Measurements from ENCODE around the gene KCNAB1. TPM values are rescaled to one million over a fixed set of nuclear protein-coding genes. Genes with fewer than 3 reads are reported as not detected.
A peak's percentile ranks its signal among the peaks of the same experiment; 100 is the strongest.

The KCNAB1 gene
- total and polyA plus RNA-seq, 4 donors = 0.16 to 2.4 (median 0.72) TPM

GRCh38 chr3:156298014-156298413, 177.6 kb downstream of the KCNAB1 start:
- Histone ChIP-seq H3K27ac (ENCODE audit: low read depth in 1 of 2, low read length in 1 of 2) (no peak overlapping the region), H3K4me1 (ENCODE audit: control insufficient read depth in 5 of 5, insufficient read depth in 5 of 5, low read length in 5 of 5) (peaks cover 0 to 3% (median 0%) of the 10 kb centered on the region in 5 donors), H3K36me3 (ENCODE audit: control insufficient read depth in 4 of 4, insufficient read depth in 4 of 4, low read length in 4 of 4) (no peaks in the 10 kb centered on the region), H3K27me3 (ENCODE audit: control insufficient read depth in 3 of 3, insufficient read depth in 3 of 3, low read length in 2 of 3) (peaks cover 0 to 8% (median 5%) of the 10 kb centered on the region in 3 donors), H3K4me3 (no peak overlapping the region), H3K9ac (ENCODE audit: insufficient read depth in 1 of 2, low read length in 2 of 2) (no peak overlapping the region), H3K9me3 (ENCODE audit: control insufficient read depth in 4 of 4, insufficient read depth in 3 of 4, low read length in 3 of 4) (peaks cover 0 to 4% (median 0%) of the 10 kb centered on the region in 4 donors)
- ATAC-seq (ENCODE audit: insufficient read depth, low FRiP score) = no peak
- 86 to 96% methylated on average over 6 of the region's 6 CpGs for WGBS, 2 donors
- TF ChIP-seq CTCF (IDR thresholded peaks at IDR 0.05; ENCODE audit: control extremely low read depth, extremely low read depth) = no peak
- DNase-seq = no peak

- H3K4me3 ChIP-seq = peak overlapping the region; percentile 9
- 53 to 73% methylated on average over 2 of the region's 2 CpGs for WGBS, 2 donors
These were observed 178.6 kb downstream of the KCNAB1 start for GRCh38 chr3:156298938-156299337.

GRCh38 chr3:156299569-156299968, 179.2 kb downstream of the KCNAB1 start:
- no peak for TF ChIP-seq CTCF (IDR thresholded peaks at IDR 0.05; ENCODE audit: control extremely low read depth, extremely low read depth)
- ATAC-seq (ENCODE audit: insufficient read depth, low FRiP score) = no peak
- Histone ChIP-seq H3K27ac (ENCODE audit: low read depth in 1 of 2, low read length in 1 of 2) (no peak overlapping the region), H3K9ac (ENCODE audit: insufficient read depth in 1 of 2, low read length in 2 of 2) (no peak overlapping the region), H3K27me3 (ENCODE audit: control insufficient read depth in 3 of 3, insufficient read depth in 3 of 3, low read length in 2 of 3) (no peaks in the 10 kb centered on the region), H3K4me3 (no peak overlapping the region), H3K36me3 (ENCODE audit: control insufficient read depth in 4 of 4, insufficient read depth in 4 of 4, low read length in 4 of 4) (no peaks in the 10 kb centered on the region), H3K9me3 (ENCODE audit: control insufficient read depth in 4 of 4, insufficient read depth in 3 of 4, low read length in 3 of 4) (peaks cover 0 to 1% (median 0%) of the 10 kb centered on the region in 4 donors), H3K4me1 (ENCODE audit: control insufficient read depth in 5 of 5, insufficient read depth in 5 of 5, low read length in 5 of 5) (peaks cover 0 to 3% (median 0%) of the 10 kb centered on the region in 5 donors)
- WGBS, 2 donors = 75 to 85% methylated on average over 2 of the region's 2 CpGs
- DNase-seq = no peak

More at GRCh38 chr3:156298938-156299337, 178.6 kb downstream of the KCNAB1 start:
- peaks cover 0 to 3% (median 0%) of the 10 kb centered on the region in 5 donors for H3K4me1 ChIP-seq (ENCODE audit: control insufficient read depth in 5 of 5, insufficient read depth in 5 of 5, low read length in 5 of 5)
- no peak for DNase-seq
- no peaks in the 10 kb centered on the region for H3K36me3 ChIP-seq (ENCODE audit: control insufficient read depth in 4 of 4, insufficient read depth in 4 of 4, low read length in 4 of 4)
- H3K9ac ChIP-seq (ENCODE audit: insufficient read depth in 1 of 2, low read length in 2 of 2) = no peak overlapping the region
- peaks cover 0 to 1% (median 0%) of the 10 kb centered on the region in 4 donors for H3K9me3 ChIP-seq (ENCODE audit: control insufficient read depth in 4 of 4, insufficient read depth in 3 of 4, low read length in 3 of 4)
- TF ChIP-seq CTCF (IDR thresholded peaks at IDR 0.05; ENCODE audit: control extremely low read depth, extremely low read depth) = no peak
- H3K27me3 ChIP-seq (ENCODE audit: control insufficient read depth in 3 of 3, insufficient read depth in 3 of 3, low read length in 2 of 3) = no peaks in the 10 kb centered on the region
- peak overlapping the region in 1 of 2 donors; percentile 63 for H3K27ac ChIP-seq (ENCODE audit: low read depth in 1 of 2, low read length in 1 of 2)
- no peak for ATAC-seq (ENCODE audit: insufficient read depth, low FRiP score)

GRCh38 chr3:156300371-156300770, 180.0 kb downstream of the KCNAB1 start:
- Histone ChIP-seq H3K27ac (ENCODE audit: low read depth in 1 of 2, low read length in 1 of 2) (no peak overlapping the region), H3K9ac (ENCODE audit: insufficient read depth in 1 of 2, low read length in 2 of 2) (no peak overlapping the region)

More at GRCh38 chr3:156300371-156300770, 180.0 kb downstream of the KCNAB1 start:
- Histone ChIP-seq H3K36me3 (ENCODE audit: control insufficient read depth in 4 of 4, insufficient read depth in 4 of 4, low read length in 4 of 4) (no peaks in the 10 kb centered on the region), H3K4me1 (ENCODE audit: control insufficient read depth in 5 of 5, insufficient read depth in 5 of 5, low read length in 5 of 5) (peaks cover 0 to 3% (median 0%) of the 10 kb centered on the region in 5 donors), H3K4me3 (no peak overlapping the region), H3K9me3 (ENCODE audit: control insufficient read depth in 4 of 4, insufficient read depth in 3 of 4, low read length in 3 of 4) (peaks cover 0 to 1% (median 0%) of the 10 kb centered on the region in 4 donors), H3K27me3 (ENCODE audit: control insufficient read depth in 3 of 3, insufficient read depth in 3 of 3, low read length in 2 of 3) (no peaks in the 10 kb centered on the region)
- no peak for DNase-seq
- TF ChIP-seq CTCF (IDR thresholded peaks at IDR 0.05; ENCODE audit: control extremely low read depth, extremely low read depth) = no peak
- WGBS, 2 donors = 57 to 69% methylated on average over 3 of the region's 3 CpGs
- no peak for ATAC-seq (ENCODE audit: insufficient read depth, low FRiP score)
